ENCODE results near the gene FBN1.

The FBN1 gene

GRCh38 chr15:48426044-48426443 lies 219.5 kb downstream of the FBN1 start:
- Histone ChIP-seq H3K23ac (ENCODE audit: low read length) (no peak overlapping the region), H4K5ac (ENCODE audit: low read length) (no peak overlapping the region), H2BK15ac (replicated peaks; ENCODE audit: low read depth) (no peak overlapping the region), H4K8ac (ENCODE audit: low read depth, low read length) (no peak overlapping the region), H3K79me2 (ENCODE audit: control insufficient read depth, insufficient read depth, low read length) (no peaks in the 10 kb centered on the region), H3K18ac (ENCODE audit: low read length) (no peak overlapping the region), H3K79me1 (ENCODE audit: low read length) (no peaks in the 10 kb centered on the region), H3K4me2 (ENCODE audit: low read length) (no peak overlapping the region), H3K27ac (ENCODE audit: low read depth, low read length) (no peak overlapping the region), H3K9ac (ENCODE audit: low read length) (no peak overlapping the region), H3K4me1 (ENCODE audit: control insufficient read depth, low read depth, low read length) (peaks cover 7% of the 10 kb centered on the region), H2BK5ac (ENCODE audit: low read length) (no peak overlapping the region), H3K56ac (ENCODE audit: low read length) (no peak overlapping the region), H3K4ac (ENCODE audit: low read depth, low read length) (no peak overlapping the region), H3K36me3 (ENCODE audit: control insufficient read depth, insufficient read depth, low read length) (no peaks in the 10 kb centered on the region), H3K4me3 (ENCODE audit: low read length) (no peak overlapping the region), H2AK5ac (ENCODE audit: low read length) (no peak overlapping the region), H2BK120ac (ENCODE audit: low read depth, low read length) (no peak overlapping the region), H3K27me3 (ENCODE audit: insufficient read depth, low read length, poor library complexity) (no peaks in the 10 kb centered on the region)
- DNase-seq, result no peak

GRCh38 chr15:48425051-48425450 lies 220.5 kb downstream of the FBN1 start:
- H3K4me1 ChIP-seq (ENCODE audit: control insufficient read depth, low read depth, low read length), result peaks cover 7% of the 10 kb centered on the region
- H3K9ac ChIP-seq (ENCODE audit: low read length), result no peak overlapping the region
- no CpG with 5 or more reads among the region's 2 CpGs for WGBS (ENCODE audit: extremely low coverage, insufficient coverage, low lambda C conversion rate)
- no peak overlapping the region for H3K4me2 ChIP-seq (ENCODE audit: low read length)
- H3K36me3 ChIP-seq (ENCODE audit: control insufficient read depth, insufficient read depth, low read length), result no peaks in the 10 kb centered on the region
- H3K4me3 ChIP-seq (ENCODE audit: low read length), result no peak overlapping the region
- no peak overlapping the region for H3K4ac ChIP-seq (ENCODE audit: low read depth, low read length)
- no peak overlapping the region for H3K18ac ChIP-seq (ENCODE audit: low read length)
- no peak overlapping the region for H2BK5ac ChIP-seq (ENCODE audit: low read length)
- H3K27me3 ChIP-seq (ENCODE audit: insufficient read depth, low read length, poor library complexity), result no peaks in the 10 kb centered on the region
- peak; percentile 21 for DNase-seq
- H3K27ac ChIP-seq (ENCODE audit: low read depth, low read length), result no peak overlapping the region
- H2AK5ac ChIP-seq (ENCODE audit: low read length), result no peak overlapping the region
- H3K23ac ChIP-seq (ENCODE audit: low read length), result no peak overlapping the region
- no peaks in the 10 kb centered on the region for H3K79me1 ChIP-seq (ENCODE audit: low read length)
- H2BK15ac ChIP-seq (replicated peaks; ENCODE audit: low read depth), result no peak overlapping the region
- H3K79me2 ChIP-seq (ENCODE audit: control insufficient read depth, insufficient read depth, low read length), result no peaks in the 10 kb centered on the region
- no peak overlapping the region for H4K8ac ChIP-seq (ENCODE audit: low read depth, low read length)
- H3K56ac ChIP-seq (ENCODE audit: low read length), result no peak overlapping the region
- no peak overlapping the region for H4K5ac ChIP-seq (ENCODE audit: low read length)
- no peak overlapping the region for H2BK120ac ChIP-seq (ENCODE audit: low read depth, low read length)

- peak; percentile 33 for DNase-seq
- Histone ChIP-seq H2BK120ac (ENCODE audit: low read depth, low read length) (no peak overlapping the region), H3K36me3 (ENCODE audit: control insufficient read depth, insufficient read depth, low read length) (no peaks in the 10 kb centered on the region), H2BK15ac (replicated peaks; ENCODE audit: low read depth) (no peak overlapping the region), H3K9ac (ENCODE audit: low read length) (no peak overlapping the region), H4K5ac (ENCODE audit: low read length) (no peak overlapping the region), H3K4me1 (ENCODE audit: control insufficient read depth, low read depth, low read length) (peaks cover 7% of the 10 kb centered on the region), H3K79me1 (ENCODE audit: low read length) (no peaks in the 10 kb centered on the region), H4K8ac (ENCODE audit: low read depth, low read length) (no peak overlapping the region), H3K23ac (ENCODE audit: low read length) (no peak overlapping the region), H3K27me3 (ENCODE audit: insufficient read depth, low read length, poor library complexity) (no peaks in the 10 kb centered on the region), H3K4me3 (ENCODE audit: low read length) (no peak overlapping the region), H3K27ac (ENCODE audit: low read depth, low read length) (no peak overlapping the region), H3K4me2 (ENCODE audit: low read length) (no peak overlapping the region), H3K56ac (ENCODE audit: low read length) (no peak overlapping the region), H3K4ac (ENCODE audit: low read depth, low read length) (no peak overlapping the region), H2AK5ac (ENCODE audit: low read length) (no peak overlapping the region), H3K79me2 (ENCODE audit: control insufficient read depth, insufficient read depth, low read length) (no peaks in the 10 kb centered on the region), H2BK5ac (ENCODE audit: low read length) (no peak overlapping the region), H3K18ac (ENCODE audit: low read length) (no peak overlapping the region)
- no CpG with 5 or more reads among the region's 2 CpGs for WGBS (ENCODE audit: extremely low coverage, insufficient coverage, low lambda C conversion rate)
Measured at GRCh38 chr15:48423896-48424475, 221.5 kb downstream of the FBN1 start.

GRCh38 chr15:48423342-48423741 lies 222.2 kb downstream of the FBN1 start:
- Histone ChIP-seq H3K4me3 (ENCODE audit: low read length) (no peak overlapping the region), H3K56ac (ENCODE audit: low read length) (no peak overlapping the region), H3K9ac (ENCODE audit: low read length) (no peak overlapping the region), H3K27me3 (ENCODE audit: insufficient read depth, low read length, poor library complexity) (no peaks in the 10 kb centered on the region), H3K36me3 (ENCODE audit: control insufficient read depth, insufficient read depth, low read length) (no peaks in the 10 kb centered on the region), H2BK120ac (ENCODE audit: low read depth, low read length) (no peak overlapping the region), H3K4ac (ENCODE audit: low read depth, low read length) (no peak overlapping the region), H2AK5ac (ENCODE audit: low read length) (no peak overlapping the region), H3K4me1 (ENCODE audit: control insufficient read depth, low read depth, low read length) (peaks cover 7% of the 10 kb centered on the region), H3K18ac (ENCODE audit: low read length) (no peak overlapping the region), H3K79me2 (ENCODE audit: control insufficient read depth, insufficient read depth, low read length) (no peaks in the 10 kb centered on the region), H4K8ac (ENCODE audit: low read depth, low read length) (no peak overlapping the region), H3K23ac (ENCODE audit: low read length) (no peak overlapping the region), H4K5ac (ENCODE audit: low read length) (no peak overlapping the region), H3K4me2 (ENCODE audit: low read length) (no peak overlapping the region), H3K27ac (ENCODE audit: low read depth, low read length) (peak overlapping the region; percentile 31), H2BK5ac (ENCODE audit: low read length) (no peak overlapping the region), H3K79me1 (ENCODE audit: low read length) (no peaks in the 10 kb centered on the region), H2BK15ac (replicated peaks; ENCODE audit: low read depth) (no peak overlapping the region)
- no peak for DNase-seq
- no CpG with 5 or more reads among the region's 3 CpGs for WGBS (ENCODE audit: extremely low coverage, insufficient coverage, low lambda C conversion rate)

- Histone ChIP-seq H2BK15ac (replicated peaks; ENCODE audit: low read depth) (no peak overlapping the region), H3K36me3 (ENCODE audit: control insufficient read depth, insufficient read depth, low read length) (no peaks in the 10 kb centered on the region), H3K4me3 (ENCODE audit: low read length) (no peak overlapping the region), H3K79me1 (ENCODE audit: low read length) (no peaks in the 10 kb centered on the region), H2BK120ac (ENCODE audit: low read depth, low read length) (no peak overlapping the region), H2AK5ac (ENCODE audit: low read length) (no peak overlapping the region), H3K4ac (ENCODE audit: low read depth, low read length) (no peak overlapping the region), H3K18ac (ENCODE audit: low read length) (no peak overlapping the region), H4K8ac (ENCODE audit: low read depth, low read length) (no peak overlapping the region), H3K9ac (ENCODE audit: low read length) (no peak overlapping the region), H3K4me1 (ENCODE audit: control insufficient read depth, low read depth, low read length) (peaks cover 7% of the 10 kb centered on the region), H3K79me2 (ENCODE audit: control insufficient read depth, insufficient read depth, low read length) (no peaks in the 10 kb centered on the region), H3K56ac (ENCODE audit: low read length) (no peak overlapping the region), H3K23ac (ENCODE audit: low read length) (no peak overlapping the region), H2BK5ac (ENCODE audit: low read length) (no peak overlapping the region), H3K27me3 (ENCODE audit: insufficient read depth, low read length, poor library complexity) (no peaks in the 10 kb centered on the region), H4K5ac (ENCODE audit: low read length) (no peak overlapping the region), H3K4me2 (ENCODE audit: low read length) (no peak overlapping the region), H3K27ac (ENCODE audit: low read depth, low read length) (no peak overlapping the region)
- no peak for DNase-seq
- WGBS (ENCODE audit: extremely low coverage, insufficient coverage, low lambda C conversion rate), result no CpG with 5 or more reads among the region's 3 CpGs
Measured at GRCh38 chr15:48422401-48422800, 223.1 kb downstream of the FBN1 start.

GRCh38 chr15:48421362-48421761 lies 224.1 kb downstream of the FBN1 start:
- Histone ChIP-seq H3K4me3 (ENCODE audit: low read length) (no peak overlapping the region), H3K79me1 (ENCODE audit: low read length) (no peaks in the 10 kb centered on the region), H3K4me2 (ENCODE audit: low read length) (no peak overlapping the region), H3K4ac (ENCODE audit: low read depth, low read length) (no peak overlapping the region), H2AK5ac (ENCODE audit: low read length) (no peak overlapping the region), H4K5ac (ENCODE audit: low read length) (no peak overlapping the region), H3K27me3 (ENCODE audit: insufficient read depth, low read length, poor library complexity) (no peaks in the 10 kb centered on the region), H2BK15ac (replicated peaks; ENCODE audit: low read depth) (no peak overlapping the region), H2BK5ac (ENCODE audit: low read length) (no peak overlapping the region), H3K36me3 (ENCODE audit: control insufficient read depth, insufficient read depth, low read length) (no peaks in the 10 kb centered on the region), H3K27ac (ENCODE audit: low read depth, low read length) (no peak overlapping the region), H3K79me2 (ENCODE audit: control insufficient read depth, insufficient read depth, low read length) (no peaks in the 10 kb centered on the region), H3K9ac (ENCODE audit: low read length) (no peak overlapping the region), H3K23ac (ENCODE audit: low read length) (no peak overlapping the region), H3K18ac (ENCODE audit: low read length) (no peak overlapping the region), H2BK120ac (ENCODE audit: low read depth, low read length) (no peak overlapping the region), H4K8ac (ENCODE audit: low read depth, low read length) (no peak overlapping the region), H3K4me1 (ENCODE audit: control insufficient read depth, low read depth, low read length) (peaks cover 7% of the 10 kb centered on the region), H3K56ac (ENCODE audit: low read length) (no peak overlapping the region)
- DNase-seq, result peak; percentile 38
- no CpG with 5 or more reads among the region's 5 CpGs for WGBS (ENCODE audit: extremely low coverage, insufficient coverage, low lambda C conversion rate)

All from mesendoderm (in vitro differentiated cells).